ENCODE results near the gene SOX30. TPM values are rescaled to one million over a fixed set of nuclear protein-coding genes. Genes with fewer than 3 reads are reported as not detected.

Gene SOX30
- total RNA-seq, 4 donors from 2014 or later = not detected

DNA sequence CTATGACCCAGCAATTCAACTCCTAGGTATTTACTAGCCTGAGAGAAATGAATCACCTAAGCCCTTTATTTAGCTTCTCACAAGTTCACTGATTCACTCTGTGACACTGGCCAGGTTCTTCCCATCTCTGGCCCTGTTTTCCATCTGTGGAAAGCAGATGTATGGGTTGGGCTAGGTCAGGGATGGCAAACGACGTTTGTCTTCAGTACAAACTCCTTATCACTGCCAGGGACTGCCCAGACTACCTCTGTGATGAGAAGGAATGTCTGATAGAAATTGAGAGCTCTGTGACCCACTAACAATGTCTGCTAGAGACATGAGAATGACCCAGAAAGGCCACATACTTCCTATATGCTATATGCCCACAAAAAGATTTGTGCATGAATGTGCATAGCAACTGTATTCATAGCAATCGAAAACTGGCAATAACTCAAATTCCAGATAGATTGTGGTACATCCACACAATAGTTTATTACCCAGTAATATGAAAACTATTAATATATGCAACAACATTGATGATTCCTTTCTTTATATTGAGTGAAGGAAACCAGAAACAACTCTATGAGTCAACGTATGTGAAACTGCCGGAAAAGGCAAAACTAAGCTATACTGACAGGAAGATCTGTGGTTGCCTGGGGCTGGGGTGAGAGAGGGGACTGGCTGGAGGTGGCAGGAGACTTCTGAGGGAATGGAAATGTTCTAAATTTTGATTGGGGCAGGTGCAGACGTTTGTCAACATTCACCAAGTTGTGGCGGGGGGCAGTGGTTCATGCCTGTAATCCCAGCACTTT, 44.7 kb downstream of the SOX30 start:
- TF ChIP-seq, protein P1, sequence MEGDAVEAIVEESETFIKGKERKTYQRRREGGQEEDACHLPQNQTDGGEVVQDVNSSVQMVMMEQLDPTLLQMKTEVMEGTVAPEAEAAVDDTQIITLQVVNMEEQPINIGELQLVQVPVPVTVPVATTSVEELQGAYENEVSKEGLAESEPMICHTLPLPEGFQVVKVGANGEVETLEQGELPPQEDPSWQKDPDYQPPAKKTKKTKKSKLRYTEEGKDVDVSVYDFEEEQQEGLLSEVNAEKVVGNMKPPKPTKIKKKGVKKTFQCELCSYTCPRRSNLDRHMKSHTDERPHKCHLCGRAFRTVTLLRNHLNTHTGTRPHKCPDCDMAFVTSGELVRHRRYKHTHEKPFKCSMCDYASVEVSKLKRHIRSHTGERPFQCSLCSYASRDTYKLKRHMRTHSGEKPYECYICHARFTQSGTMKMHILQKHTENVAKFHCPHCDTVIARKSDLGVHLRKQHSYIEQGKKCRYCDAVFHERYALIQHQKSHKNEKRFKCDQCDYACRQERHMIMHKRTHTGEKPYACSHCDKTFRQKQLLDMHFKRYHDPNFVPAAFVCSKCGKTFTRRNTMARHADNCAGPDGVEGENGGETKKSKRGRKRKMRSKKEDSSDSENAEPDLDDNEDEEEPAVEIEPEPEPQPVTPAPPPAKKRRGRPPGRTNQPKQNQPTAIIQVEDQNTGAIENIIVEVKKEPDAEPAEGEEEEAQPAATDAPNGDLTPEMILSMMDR (IDR thresholded peaks at IDR 0.05; ENCODE audit: low read depth) = no peak

DNA sequence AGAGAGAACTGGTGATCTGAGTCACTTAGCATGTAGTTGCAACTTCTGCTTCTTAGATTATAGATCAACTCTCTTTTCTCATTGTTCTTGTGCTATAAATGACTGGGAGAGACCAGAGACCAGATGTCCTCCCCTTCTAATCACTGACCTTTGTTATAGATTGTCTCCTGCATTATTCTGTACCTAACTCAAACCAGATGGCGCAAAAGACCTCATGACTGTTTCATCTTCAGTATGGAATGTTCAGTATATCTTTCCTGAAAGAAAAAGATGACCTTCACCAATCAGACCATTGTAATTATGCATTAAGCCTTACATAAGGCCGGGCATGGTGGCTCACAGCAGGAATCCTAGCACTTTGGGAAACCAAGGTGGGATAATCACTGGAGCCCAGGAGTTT, 46.2 kb downstream of the SOX30 start:
- TF ChIP-seq, protein P1 (IDR thresholded peaks at IDR 0.05; ENCODE audit: low read depth) = no peak

DNA sequence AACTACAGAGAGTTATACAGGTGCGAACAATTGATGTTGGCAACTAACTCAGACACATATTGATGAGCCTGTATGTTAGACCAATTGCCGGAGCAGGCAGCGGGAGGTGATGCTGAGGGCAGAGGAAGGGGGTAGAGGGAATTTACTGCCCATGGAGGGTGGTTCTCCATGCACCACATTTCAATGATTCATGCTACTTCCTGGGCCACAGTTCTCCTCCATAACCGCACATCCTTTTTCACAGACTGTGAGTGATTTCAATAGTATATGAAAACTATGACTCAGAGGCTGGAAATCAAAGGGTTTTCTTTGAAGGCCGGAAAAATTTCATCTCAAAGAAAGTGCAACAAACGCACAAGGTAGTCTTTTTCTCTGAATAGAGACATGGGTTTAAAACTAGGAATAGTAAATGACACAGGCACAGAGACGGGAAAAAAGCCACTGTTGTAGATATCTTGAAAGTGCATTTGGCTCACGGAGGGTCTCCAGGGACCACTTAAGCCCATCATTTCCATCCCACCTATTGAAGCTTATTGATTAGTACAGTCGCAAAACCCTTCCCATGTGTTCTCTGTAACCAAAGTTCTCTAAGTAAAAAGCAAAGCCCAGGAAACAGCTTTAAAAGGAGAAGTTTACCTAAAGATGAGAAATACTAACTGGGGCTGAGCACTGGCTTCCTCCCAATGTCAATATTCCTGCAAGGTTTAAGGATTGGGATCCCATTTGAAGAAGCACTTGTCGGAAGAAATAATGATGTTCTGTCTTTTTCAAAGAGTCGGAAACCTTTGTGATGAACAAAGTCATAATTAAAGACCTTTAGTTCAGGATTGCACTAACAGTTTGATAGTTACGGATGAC, 48.7 kb downstream of the SOX30 start:
- TF ChIP-seq, protein P1 (IDR thresholded peaks at IDR 0.05; ENCODE audit: low read depth) = no peak

DNA sequence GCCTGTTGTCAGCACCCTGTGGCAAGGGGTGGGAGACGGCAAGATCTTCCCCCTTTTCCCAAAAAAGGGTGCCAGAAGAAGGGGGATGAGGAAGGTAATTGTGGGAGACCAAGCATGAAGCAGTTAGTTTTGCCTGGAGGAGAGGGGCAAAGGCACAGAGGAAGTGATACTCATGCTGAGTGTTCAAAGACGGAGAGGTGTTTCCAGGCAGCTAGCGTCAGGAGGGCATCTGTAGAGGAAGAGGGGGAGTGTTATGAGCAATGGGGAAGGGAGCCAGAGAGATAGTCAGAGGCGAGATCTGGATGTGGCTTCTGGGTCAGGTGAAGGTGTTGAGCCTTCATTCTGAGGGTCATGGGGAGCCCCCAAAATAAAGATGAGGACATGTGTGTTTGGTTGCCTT, 49.7 kb downstream of the SOX30 start:
- TF ChIP-seq, protein P1 (IDR thresholded peaks at IDR 0.05; ENCODE audit: low read depth) = no peak

DNA sequence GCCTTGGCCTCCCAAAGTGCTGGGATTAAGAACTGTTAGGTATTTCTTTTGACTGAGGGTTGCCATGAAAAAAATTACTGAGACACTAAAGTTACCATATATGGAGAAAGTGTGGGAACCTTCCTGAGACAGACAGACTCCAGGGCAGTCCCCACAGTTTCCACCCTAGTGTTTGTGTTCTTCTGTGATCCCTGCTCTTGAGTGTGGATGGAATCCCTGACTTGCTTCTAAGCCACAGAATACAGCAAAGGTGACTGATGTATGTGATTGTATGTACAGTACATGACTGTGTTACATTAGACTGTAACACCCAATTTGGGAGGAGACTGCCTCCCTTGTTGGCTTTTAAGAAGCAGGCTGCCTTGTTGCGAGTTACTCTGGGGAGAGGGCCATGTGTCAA, 52.0 kb downstream of the SOX30 start:
- TF ChIP-seq, protein P1 (IDR thresholded peaks at IDR 0.05; ENCODE audit: low read depth) = no peak

DNA sequence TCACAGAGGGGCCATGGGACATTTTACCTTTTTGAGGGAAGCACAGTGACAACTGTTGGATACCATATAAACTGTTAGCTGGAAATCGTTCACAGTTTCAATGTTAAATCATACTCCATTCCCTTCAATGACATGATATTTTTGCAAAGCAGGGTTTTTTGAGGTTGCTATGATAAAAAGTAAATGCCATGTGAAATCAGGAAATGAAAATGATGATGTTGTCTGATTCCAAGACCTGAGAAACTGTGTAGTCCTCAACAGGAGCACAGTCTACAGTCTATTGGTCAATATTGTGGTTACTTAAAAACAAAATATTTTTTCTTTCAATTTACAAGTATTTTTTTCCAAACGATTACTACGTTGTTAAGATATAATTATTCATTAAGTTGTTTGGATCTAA, 52.7 kb downstream of the SOX30 start:
- TF ChIP-seq, protein P1 (IDR thresholded peaks at IDR 0.05; ENCODE audit: low read depth) = no peak

DNA sequence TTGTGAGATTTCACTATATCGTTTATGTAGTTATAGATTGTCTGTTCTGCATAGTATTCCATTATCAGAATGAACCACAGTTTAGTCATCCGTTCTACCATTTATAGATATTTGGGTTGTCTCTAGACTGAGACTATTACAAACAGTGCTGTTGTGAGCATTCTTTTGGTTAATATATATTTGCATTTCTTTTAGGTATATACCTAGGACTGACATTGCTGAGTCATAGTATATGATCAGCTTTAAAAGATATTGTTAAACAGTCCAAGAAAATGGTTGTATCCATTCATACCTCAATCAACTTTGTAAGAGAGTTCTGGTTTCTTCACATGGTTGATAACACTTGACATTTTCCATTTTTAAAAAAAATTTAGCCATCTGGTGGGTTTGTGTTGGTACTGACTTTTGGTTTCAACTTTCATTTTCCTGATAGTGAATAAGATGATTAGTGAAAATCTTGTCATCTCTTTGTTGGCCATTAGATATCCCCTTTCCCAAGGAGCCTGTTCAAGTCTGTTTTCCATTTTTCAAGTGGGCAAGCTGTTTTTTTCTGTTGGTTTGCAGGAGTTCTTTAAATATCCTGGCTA, 53.8 kb downstream of the SOX30 start:
- TF ChIP-seq, protein P1 (IDR thresholded peaks at IDR 0.05; ENCODE audit: low read depth) = no peak
